ENCODE data around the gene CHMP1A. TPM values are rescaled to one million over a fixed set of nuclear protein-coding genes. Genes with fewer than 3 reads are reported as not detected.

Gene CHMP1A
- polyA plus RNA-seq, 1 donor = 56.7 TPM

- no peak for DNase-seq (ENCODE audit: low read depth)
These were observed 52.1 kb downstream of the CHMP1A start for GRCh38 chr16:89605186-89605970.

- no peak for DNase-seq (ENCODE audit: low read depth)
These were observed 52.7 kb downstream of the CHMP1A start for GRCh38 chr16:89604764-89605163.

GRCh38 chr16:89602952-89603590 lies 54.4 kb downstream of the CHMP1A start:
- DNase-seq (ENCODE audit: low read depth) = no peak

- DNase-seq (ENCODE audit: low read depth) = no peak
These were observed 55.1 kb downstream of the CHMP1A start for GRCh38 chr16:89602273-89602951.

GRCh38 chr16:89601906-89602272 lies 55.6 kb downstream of the CHMP1A start:
- DNase-seq (ENCODE audit: low read depth) = no peak

GRCh38 chr16:89600956-89601355 lies 56.6 kb downstream of the CHMP1A start:
- no peak for DNase-seq (ENCODE audit: low read depth)

GRCh38 chr16:89600427-89600826 lies 57.1 kb downstream of the CHMP1A start:
- no peak for DNase-seq (ENCODE audit: low read depth)

GRCh38 chr16:89599902-89600301 lies 57.6 kb downstream of the CHMP1A start:
- no peak for DNase-seq (ENCODE audit: low read depth)

GRCh38 chr16:89599451-89599858 lies 58.1 kb downstream of the CHMP1A start:
- no peak for DNase-seq (ENCODE audit: low read depth)

GRCh38 chr16:89598199-89598598 lies 59.3 kb downstream of the CHMP1A start:
- no peak for DNase-seq (ENCODE audit: low read depth)

- DNase-seq (ENCODE audit: low read depth) = no peak
These were observed 60.4 kb downstream of the CHMP1A start for GRCh38 chr16:89596957-89597649.

GRCh38 chr16:89596061-89596689 lies 61.3 kb downstream of the CHMP1A start:
- DNase-seq (ENCODE audit: low read depth) = no peak

- no peak for DNase-seq (ENCODE audit: low read depth)
These were observed 62.0 kb downstream of the CHMP1A start for GRCh38 chr16:89595330-89596060.

Other genes starting within 250 kb of the CHMP1A start
- gene ANKRD11, start 167.1 kb downstream of the CHMP1A start, polyA plus RNA-seq (ENCODE audit: insufficient read length) = 55.7 TPM
- gene SPG7, start 149.3 kb downstream of the CHMP1A start, polyA plus RNA-seq (ENCODE audit: insufficient read length) = 67.1 TPM
- 4,240 TPM for gene RPL13, start 97.0 kb downstream of the CHMP1A start, polyA plus RNA-seq (ENCODE audit: insufficient read length)
- 0.43 TPM for gene CPNE7, start 82.0 kb downstream of the CHMP1A start, polyA plus RNA-seq (ENCODE audit: insufficient read length)
- 0.72 TPM for gene DPEP1, start 44.1 kb downstream of the CHMP1A start, polyA plus RNA-seq (ENCODE audit: insufficient read length)
- gene SPATA33, start 128 bp upstream of the CHMP1A start, polyA plus RNA-seq (ENCODE audit: insufficient read length) = 4.3 TPM
- gene CDK10, start 29.0 kb upstream of the CHMP1A start, polyA plus RNA-seq (ENCODE audit: insufficient read length) = 50.4 TPM
- 1.9 TPM for gene SPATA2L, start 44.0 kb upstream of the CHMP1A start, polyA plus RNA-seq (ENCODE audit: insufficient read length)
- gene VPS9D1, start 63.2 kb upstream of the CHMP1A start, polyA plus RNA-seq (ENCODE audit: insufficient read length) = 10.8 TPM
- gene ZNF276, start 63.8 kb upstream of the CHMP1A start, polyA plus RNA-seq (ENCODE audit: insufficient read length) = 22.1 TPM
- gene FANCA, start 158.9 kb upstream of the CHMP1A start, polyA plus RNA-seq (ENCODE audit: insufficient read length) = 11.1 TPM
- gene SPIRE2, start 170.8 kb upstream of the CHMP1A start, polyA plus RNA-seq (ENCODE audit: insufficient read length) = 2.5 TPM
- gene TCF25, start 215.9 kb upstream of the CHMP1A start, polyA plus RNA-seq (ENCODE audit: insufficient read length) = 100 TPM